ENCODE data around the gene CADM1. TPM values are rescaled to one million over a fixed set of nuclear protein-coding genes. Genes with fewer than 3 reads are reported as not detected.

The CADM1 gene
- total and polyA plus RNA-seq, 2 donors from 2014 or later: 24.0 to 33.5 TPM

DNA sequence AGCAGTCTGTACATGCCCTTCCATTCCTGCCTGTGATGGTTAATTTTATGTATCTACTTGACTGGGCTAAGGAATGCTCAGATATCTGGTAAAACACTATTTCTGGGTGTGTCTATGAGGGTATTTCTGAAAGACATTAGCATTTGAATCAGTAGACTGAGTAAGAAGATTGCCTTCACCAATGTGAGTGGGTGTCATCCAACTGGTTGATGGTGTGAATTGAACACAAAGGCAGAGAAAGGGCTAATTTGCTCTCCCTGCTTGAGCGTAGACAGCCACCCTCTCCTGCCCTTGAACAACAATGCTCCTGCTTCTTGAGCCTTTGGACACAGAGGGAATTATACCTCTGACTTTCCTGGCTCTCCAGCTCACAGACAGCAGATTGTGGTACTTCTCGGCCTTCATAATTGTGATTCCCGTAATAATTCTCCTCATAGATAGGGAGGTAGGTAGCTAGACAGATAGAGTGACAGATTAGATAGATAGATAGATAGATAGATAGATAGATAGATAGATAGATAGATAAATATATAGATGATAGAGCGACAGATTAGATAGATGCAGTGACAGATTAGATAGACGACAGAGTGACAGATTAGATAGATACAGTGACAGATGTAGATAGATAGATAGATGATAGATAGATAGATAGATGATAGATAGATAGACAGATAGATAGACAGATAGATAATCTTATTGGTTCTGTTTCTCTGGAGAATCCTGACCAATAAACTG, 370.6 kb downstream of the CADM1 start:
- H3K36me3 ChIP-seq (ENCODE audit: control insufficient read depth in 2 of 3, insufficient read depth in 3 of 3, low read length in 3 of 3): no peaks in the 10 kb centered on the region
- no peaks in the 10 kb centered on the region for H3K4me1 ChIP-seq (ENCODE audit: control insufficient read depth in 2 of 3, insufficient read depth in 2 of 3, low read depth in 1 of 3, low read length in 3 of 3)
- H3K27me3 ChIP-seq (ENCODE audit: control insufficient read depth, insufficient read depth, low read length): no peaks in the 10 kb centered on the region
- no peaks in the 10 kb centered on the region for H3K9me3 ChIP-seq (ENCODE audit: control insufficient read depth in 2 of 3, insufficient read depth in 1 of 3, low read length in 3 of 3)
- DNase-seq (no peak), FAIRE-seq (no peak)
- H3K27ac ChIP-seq (ENCODE audit: low read depth in 2 of 2, low read length in 2 of 2): no peak overlapping the region
- TF ChIP-seq, protein P1, sequence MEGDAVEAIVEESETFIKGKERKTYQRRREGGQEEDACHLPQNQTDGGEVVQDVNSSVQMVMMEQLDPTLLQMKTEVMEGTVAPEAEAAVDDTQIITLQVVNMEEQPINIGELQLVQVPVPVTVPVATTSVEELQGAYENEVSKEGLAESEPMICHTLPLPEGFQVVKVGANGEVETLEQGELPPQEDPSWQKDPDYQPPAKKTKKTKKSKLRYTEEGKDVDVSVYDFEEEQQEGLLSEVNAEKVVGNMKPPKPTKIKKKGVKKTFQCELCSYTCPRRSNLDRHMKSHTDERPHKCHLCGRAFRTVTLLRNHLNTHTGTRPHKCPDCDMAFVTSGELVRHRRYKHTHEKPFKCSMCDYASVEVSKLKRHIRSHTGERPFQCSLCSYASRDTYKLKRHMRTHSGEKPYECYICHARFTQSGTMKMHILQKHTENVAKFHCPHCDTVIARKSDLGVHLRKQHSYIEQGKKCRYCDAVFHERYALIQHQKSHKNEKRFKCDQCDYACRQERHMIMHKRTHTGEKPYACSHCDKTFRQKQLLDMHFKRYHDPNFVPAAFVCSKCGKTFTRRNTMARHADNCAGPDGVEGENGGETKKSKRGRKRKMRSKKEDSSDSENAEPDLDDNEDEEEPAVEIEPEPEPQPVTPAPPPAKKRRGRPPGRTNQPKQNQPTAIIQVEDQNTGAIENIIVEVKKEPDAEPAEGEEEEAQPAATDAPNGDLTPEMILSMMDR (IDR thresholded peaks at IDR 0.05; ENCODE audit: borderline replicate concordance, extremely low read depth, insufficient read depth): no peak
- H3K4me3 ChIP-seq (ENCODE audit: low read length in 3 of 3): no peak overlapping the region
- intact Hi-C loops (cut with DNase I): no loop called here
- H3K9ac ChIP-seq (ENCODE audit: low read length in 3 of 3): no peak overlapping the region

DNA sequence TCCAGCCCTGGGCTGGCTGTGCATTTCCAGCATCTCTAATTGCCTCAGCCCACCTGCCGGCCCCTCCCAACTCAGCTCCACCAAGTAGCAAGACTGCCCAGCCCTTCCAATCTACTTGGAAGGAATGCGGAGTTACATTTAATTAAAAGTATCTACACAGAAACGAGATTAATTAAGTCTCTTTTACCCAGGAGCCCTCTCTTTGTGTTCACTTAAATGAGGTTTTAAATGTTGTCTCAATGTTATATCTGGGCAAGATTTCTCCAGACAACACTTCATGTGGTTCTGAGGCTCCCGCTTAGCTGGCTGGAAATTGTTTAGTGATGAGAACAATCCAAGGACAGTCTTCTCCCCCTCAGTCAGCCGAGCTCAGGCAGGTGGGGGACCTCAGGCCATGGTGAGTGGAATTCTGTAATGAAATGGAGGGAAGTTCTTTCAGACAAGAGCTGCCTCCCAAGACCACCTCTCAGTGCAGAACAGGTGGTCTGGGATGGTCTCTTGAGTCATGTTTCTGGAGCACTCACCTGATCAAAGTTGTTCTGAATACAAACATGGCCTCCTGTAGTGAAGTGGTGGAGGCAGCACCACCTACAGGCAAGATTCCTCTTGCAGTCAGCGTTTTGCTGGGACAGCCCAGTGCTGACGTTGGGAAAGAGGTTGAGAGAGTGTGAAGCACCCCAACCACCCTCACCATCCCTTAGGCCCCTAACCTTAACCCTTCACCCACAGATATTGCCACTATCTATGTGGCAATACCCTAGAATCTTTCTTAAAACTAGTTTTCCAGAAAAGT, 371.6 kb downstream of the CADM1 start:
- Histone ChIP-seq H3K36me3 (ENCODE audit: control insufficient read depth in 2 of 3, insufficient read depth in 3 of 3, low read length in 3 of 3) (no peaks in the 10 kb centered on the region), H3K9ac (ENCODE audit: low read length in 3 of 3) (no peak overlapping the region), H3K27ac (ENCODE audit: low read depth in 2 of 2, low read length in 2 of 2) (no peak overlapping the region), H3K9me3 (ENCODE audit: control insufficient read depth in 2 of 3, insufficient read depth in 1 of 3, low read length in 3 of 3) (no peaks in the 10 kb centered on the region), H3K4me3 (ENCODE audit: low read length in 3 of 3) (no peak overlapping the region), H3K27me3 (ENCODE audit: control insufficient read depth, insufficient read depth, low read length) (no peaks in the 10 kb centered on the region), H3K4me1 (ENCODE audit: control insufficient read depth in 2 of 3, insufficient read depth in 2 of 3, low read depth in 1 of 3, low read length in 3 of 3) (no peaks in the 10 kb centered on the region)
- TF ChIP-seq, protein P1 (IDR thresholded peaks at IDR 0.05; ENCODE audit: borderline replicate concordance, extremely low read depth, insufficient read depth): peak; percentile 32
- intact Hi-C loops (cut with DNase I): no loop called here
- FAIRE-seq (no peak), DNase-seq (no peak)

DNA sequence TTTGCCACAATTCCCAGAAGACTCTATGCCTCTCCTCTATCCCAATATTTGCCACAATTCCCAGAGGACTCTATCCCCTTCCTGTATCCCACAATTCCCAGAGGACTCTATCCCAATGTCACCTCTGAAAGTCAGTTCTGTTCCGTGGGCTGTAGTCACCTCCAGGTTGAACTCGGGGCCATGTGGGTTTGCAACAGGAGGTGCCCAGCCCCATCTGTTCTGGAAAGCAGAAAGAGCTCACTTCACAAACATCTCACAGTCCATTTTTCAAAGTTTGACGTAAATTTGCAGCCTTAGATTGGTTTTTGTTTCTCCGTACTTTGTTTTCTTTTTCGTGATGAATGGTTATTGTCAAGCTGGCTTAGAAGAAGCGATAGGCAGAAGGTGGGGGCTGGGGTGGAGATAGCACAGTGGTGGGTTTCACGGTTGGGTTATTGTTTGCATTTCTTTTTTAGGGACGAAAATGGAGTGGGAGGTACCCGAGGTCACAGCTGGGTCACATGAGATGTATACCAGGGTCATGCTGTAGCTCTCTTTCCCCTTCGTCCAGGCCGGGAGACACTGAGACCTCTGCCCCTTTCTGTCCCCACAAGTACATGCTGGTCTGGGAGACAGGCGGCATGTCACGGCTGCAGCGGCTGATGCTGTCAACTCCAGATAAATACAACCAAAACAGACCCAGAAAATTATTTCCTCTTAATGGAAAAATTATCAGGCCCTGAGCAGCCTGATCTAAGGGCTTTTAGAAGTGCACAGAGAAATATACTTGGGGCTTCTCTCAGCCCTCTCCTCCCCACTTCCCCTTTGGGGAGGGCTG, 374.5 kb downstream of the CADM1 start:
- H3K27ac ChIP-seq (ENCODE audit: low read depth in 2 of 2, low read length in 2 of 2): no peak overlapping the region
- no peaks in the 10 kb centered on the region for H3K36me3 ChIP-seq (ENCODE audit: control insufficient read depth in 2 of 3, insufficient read depth in 3 of 3, low read length in 3 of 3)
- H3K27me3 ChIP-seq (ENCODE audit: control insufficient read depth, insufficient read depth, low read length): no peaks in the 10 kb centered on the region
- H3K4me3 ChIP-seq (ENCODE audit: low read length in 3 of 3): no peak overlapping the region
- TF ChIP-seq, protein P1 (IDR thresholded peaks at IDR 0.05; ENCODE audit: borderline replicate concordance, extremely low read depth, insufficient read depth): no peak
- peak in 3 of 5 donors; percentile 32 to 48 (median 33) for DNase-seq
- no peaks in the 10 kb centered on the region for H3K4me1 ChIP-seq (ENCODE audit: control insufficient read depth in 2 of 3, insufficient read depth in 2 of 3, low read depth in 1 of 3, low read length in 3 of 3)
- intact Hi-C loops (cut with DNase I): no loop called here
- H3K9me3 ChIP-seq (ENCODE audit: control insufficient read depth in 2 of 3, insufficient read depth in 1 of 3, low read length in 3 of 3): no peaks in the 10 kb centered on the region
- FAIRE-seq: no peak
- H3K9ac ChIP-seq (ENCODE audit: low read length in 3 of 3): no peak overlapping the region
